Loucy (cell line): ENCODE results near the gene TRIM45.

Source experiments
- H2AFZ ChIP-seq: fragments of 200-600 bp; sonication (generic); 2 replicates; pipeline ENCODE4 v1.6.0; 2016; ENCODE audit warnings: antibody characterized with exemption, mild to moderate bottlenecking, low read length, moderate library complexity
- H3F3A ChIP-seq: fragments of 200-600 bp; 2 replicates; pipeline ENCODE4 v1.6.0; 2016; ENCODE audit warnings: antibody characterized with exemption, low read depth, mild to moderate bottlenecking
- H3K27me3 ChIP-seq: fragments of 200-600 bp; sonication (generic); 2 replicates; pipeline ENCODE4 v1.6.1; 2014; ENCODE audit warnings: low read length, mild to moderate bottlenecking; ENCODE audit not compliant: insufficient read depth, poor library complexity, severe bottlenecking
- H3K36me3 ChIP-seq: fragments of 200-600 bp; sonication (generic); 2 replicates; pipeline ENCODE4 v1.6.1; 2016; ENCODE audit warnings: low read length; ENCODE audit not compliant: insufficient read depth
- H3K4me1 ChIP-seq: fragments of 200-600 bp; sonication (generic); 2 replicates; pipeline ENCODE4 v1.5.1; 2014; ENCODE audit warnings: low read length, mild to moderate bottlenecking; ENCODE audit not compliant: insufficient read depth, poor library complexity, severe bottlenecking
- H3K4me2 ChIP-seq: fragments of 200-600 bp; sonication (generic); 2 replicates; pipeline ENCODE4 v1.6.0; 2014; ENCODE audit warnings: antibody characterized with exemption, low read length, low read depth, mild to moderate bottlenecking; ENCODE audit not compliant: poor library complexity, severe bottlenecking
- H3K4me3 ChIP-seq: fragments of 200-600 bp; sonication (generic); 2 replicates; pipeline ENCODE4 v1.5.1; 2014; ENCODE audit warnings: low read length, mild to moderate bottlenecking, mixed read lengths; ENCODE audit not compliant: poor library complexity, severe bottlenecking
- H3K79me2 ChIP-seq: fragments of 200-600 bp; sonication (generic); 2 replicates; pipeline ENCODE4 v1.6.1; 2014; ENCODE audit warnings: low read length; ENCODE audit not compliant: insufficient read depth
- H3K9ac ChIP-seq: fragments of 200-600 bp; sonication (generic); 2 replicates; pipeline ENCODE4 v1.6.0; 2014; ENCODE audit warnings: mild to moderate bottlenecking, low read depth, low read length, moderate library complexity; ENCODE audit not compliant: poor library complexity, severe bottlenecking
- H3K9me2 ChIP-seq: fragments of 200-600 bp; sonication (generic); replicated peaks from 2 replicates; pipeline ENCODE4 v1.6.1; 2016; ENCODE audit warnings: low read depth, low read length, mixed read lengths
- H3K9me3 ChIP-seq: fragments of 200-600 bp; sonication (generic); 2 replicates; pipeline ENCODE4 v1.6.1; 2014; ENCODE audit warnings: mild to moderate bottlenecking, antibody characterized with exemption, low read length, low read depth; ENCODE audit not compliant: insufficient read depth
- H4K20me1 ChIP-seq: fragments of 200-600 bp; sonication (generic); 2 replicates; pipeline ENCODE4 v1.6.0; 2014; ENCODE audit warnings: antibody characterized with exemption, low read length, mild to moderate bottlenecking; ENCODE audit not compliant: insufficient read depth, poor library complexity, severe bottlenecking
- EZH2phosphoT487 ChIP-seq: fragments of 200-600 bp; IDR thresholded peaks from 2 replicates; pipeline ENCODE4 v1.6.1; 2018; ENCODE audit warnings: antibody characterized with exemption, mild to moderate bottlenecking, moderate library complexity, borderline replicate concordance
- TF ChIP-seq, protein P1 (sequence below): fragments of 200-600 bp; sonication (generic); conservative IDR thresholded peaks from 2 replicates; pipeline ENCODE4 v1.5.1; 2014; ENCODE audit warnings: mild to moderate bottlenecking, antibody characterized with exemption, low read length

TRIM45 gene

DNA sequence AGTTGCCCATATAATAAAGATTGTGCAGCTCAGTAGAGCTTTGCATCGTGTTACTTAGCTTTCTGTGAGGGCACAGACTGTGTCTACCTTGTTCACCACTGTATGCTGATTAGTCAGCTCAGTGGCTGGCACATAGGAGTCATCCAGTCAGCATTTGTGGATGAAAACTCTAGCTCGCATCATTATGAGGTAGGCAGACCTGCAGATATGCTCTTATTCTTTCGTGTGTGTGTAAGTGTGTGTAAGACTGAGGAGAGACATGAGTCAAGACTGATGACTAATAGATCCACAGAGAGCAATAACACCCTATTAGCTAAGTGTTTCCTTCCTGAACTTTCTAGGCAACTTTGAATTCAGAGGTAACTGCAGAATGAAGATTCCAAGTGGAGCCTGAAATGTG is 44.3 kb downstream of the TRIM45 start:
- H3K9me2 ChIP-seq, result no peaks in the 10 kb centered on the region
- no peaks in the 10 kb centered on the region for H4K20me1 ChIP-seq
- H3K4me1 ChIP-seq, result no peaks in the 10 kb centered on the region
- TF ChIP-seq, protein P1, sequence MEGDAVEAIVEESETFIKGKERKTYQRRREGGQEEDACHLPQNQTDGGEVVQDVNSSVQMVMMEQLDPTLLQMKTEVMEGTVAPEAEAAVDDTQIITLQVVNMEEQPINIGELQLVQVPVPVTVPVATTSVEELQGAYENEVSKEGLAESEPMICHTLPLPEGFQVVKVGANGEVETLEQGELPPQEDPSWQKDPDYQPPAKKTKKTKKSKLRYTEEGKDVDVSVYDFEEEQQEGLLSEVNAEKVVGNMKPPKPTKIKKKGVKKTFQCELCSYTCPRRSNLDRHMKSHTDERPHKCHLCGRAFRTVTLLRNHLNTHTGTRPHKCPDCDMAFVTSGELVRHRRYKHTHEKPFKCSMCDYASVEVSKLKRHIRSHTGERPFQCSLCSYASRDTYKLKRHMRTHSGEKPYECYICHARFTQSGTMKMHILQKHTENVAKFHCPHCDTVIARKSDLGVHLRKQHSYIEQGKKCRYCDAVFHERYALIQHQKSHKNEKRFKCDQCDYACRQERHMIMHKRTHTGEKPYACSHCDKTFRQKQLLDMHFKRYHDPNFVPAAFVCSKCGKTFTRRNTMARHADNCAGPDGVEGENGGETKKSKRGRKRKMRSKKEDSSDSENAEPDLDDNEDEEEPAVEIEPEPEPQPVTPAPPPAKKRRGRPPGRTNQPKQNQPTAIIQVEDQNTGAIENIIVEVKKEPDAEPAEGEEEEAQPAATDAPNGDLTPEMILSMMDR, result no peak
- TF ChIP-seq EZH2phosphoT487, result no peak
- H3K9me3 ChIP-seq, result no peaks in the 10 kb centered on the region
- H3K27me3 ChIP-seq, result no peaks in the 10 kb centered on the region
- H3K79me2 ChIP-seq, result peaks cover 7% of the 10 kb centered on the region; the same call in 1 of the 2 replicates
- no peaks in the 10 kb centered on the region for H3F3A ChIP-seq
- H3K36me3 ChIP-seq, result peaks cover 88% of the 10 kb centered on the region
- H3K9ac ChIP-seq, result no peak overlapping the region
- no peak overlapping the region for H3K4me2 ChIP-seq
- no peak overlapping the region for H3K4me3 ChIP-seq
- H2AFZ ChIP-seq, result no peak overlapping the region

DNA sequence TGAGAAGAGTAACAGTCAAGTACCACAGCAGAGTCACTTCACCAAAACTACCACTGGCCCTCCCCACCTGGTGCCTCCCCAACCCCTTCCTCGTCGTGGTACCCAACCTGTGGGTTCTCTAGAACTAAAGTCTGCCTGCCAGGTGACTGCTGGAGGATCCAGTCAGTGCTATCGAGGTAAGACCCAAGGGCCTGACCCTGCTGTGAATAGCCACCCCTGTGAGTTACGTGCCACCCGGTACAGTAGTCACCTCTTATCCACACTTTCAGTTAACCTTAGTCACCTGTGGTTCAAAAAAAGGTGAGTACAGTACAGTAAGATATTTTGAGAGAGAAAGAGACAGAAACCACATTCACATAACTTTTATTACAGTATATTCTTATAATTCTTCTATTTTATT is 44.9 kb downstream of the TRIM45 start:
- Histone ChIP-seq H3K9ac (no peak overlapping the region), H3K4me2 (no peak overlapping the region), H3K27me3 (no peaks in the 10 kb centered on the region), H3K9me3 (no peaks in the 10 kb centered on the region), H3K36me3 (peaks cover 82% of the 10 kb centered on the region), H2AFZ (no peak overlapping the region), H3K4me1 (no peaks in the 10 kb centered on the region), H3K79me2 (peaks cover 13% of the 10 kb centered on the region), H4K20me1 (no peaks in the 10 kb centered on the region), H3K9me2 (no peaks in the 10 kb centered on the region), H3F3A (no peaks in the 10 kb centered on the region), H3K4me3 (no peak overlapping the region)
- TF ChIP-seq, protein P1, result no peak
- no peak for TF ChIP-seq EZH2phosphoT487

DNA sequence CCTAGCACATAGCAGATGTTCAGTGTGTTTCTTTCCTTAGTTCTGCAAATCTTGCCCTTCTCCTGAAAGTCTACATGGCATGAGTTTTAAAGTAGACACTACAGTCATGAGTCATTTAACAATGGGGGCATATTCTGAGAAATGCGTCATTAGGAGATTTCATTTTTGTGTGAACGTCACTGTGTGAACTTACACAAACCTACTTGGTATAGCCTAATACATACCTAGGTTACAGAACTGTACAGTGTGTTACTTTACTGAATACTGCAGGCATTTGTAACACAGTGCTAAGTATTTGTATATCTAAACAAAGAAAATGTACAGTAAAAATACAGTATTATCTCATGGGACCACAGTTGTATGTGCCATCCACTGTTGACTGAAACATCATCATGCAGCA is 51.4 kb downstream of the TRIM45 start:
- Histone ChIP-seq H3K4me2 (no peak overlapping the region), H3K4me3 (no peak overlapping the region), H4K20me1 (no peaks in the 10 kb centered on the region), H3K9me2 (no peaks in the 10 kb centered on the region), H3K36me3 (peaks cover 17% of the 10 kb centered on the region), H2AFZ (no peak overlapping the region), H3K9ac (no peak overlapping the region), H3K9me3 (no peaks in the 10 kb centered on the region), H3K27me3 (no peaks in the 10 kb centered on the region), H3K79me2 (peaks cover 44% of the 10 kb centered on the region), H3F3A (no peaks in the 10 kb centered on the region), H3K4me1 (peaks cover 15% of the 10 kb centered on the region)
- TF ChIP-seq, protein P1, result no peak
- TF ChIP-seq EZH2phosphoT487, result no peak
